ENCODE data around the gene CSAD. TPM values are rescaled to one million over a fixed set of nuclear protein-coding genes. Genes with fewer than 3 reads are reported as not detected.

Gene CSAD
- total and polyA plus RNA-seq, 2 donors (not counting 3 experiments of a cell fraction or from before 2014, with no cell fraction given) = 21.1 to 24.4 TPM

GRCh38 chr12:53161119-53161911 lies 19.4 kb downstream of the CSAD start:
- H2AFZ ChIP-seq (ENCODE audit: low read depth, low read length) = no peak overlapping the region
- H3K36me3 ChIP-seq (ENCODE audit: control insufficient read depth in 2 of 2, extremely low read depth in 1 of 2, insufficient read depth in 2 of 2, low read length in 2 of 2) = no peaks in the 10 kb centered on the region
- no peaks in the 10 kb centered on the region for H4K20me1 ChIP-seq (replicated peaks; ENCODE audit: control insufficient read depth, extremely low read depth, insufficient read depth, low read length)
- ChIA-PET CTCF (interaction anchor here (0.9 to 7.5 kb wide), 16 partner anchors 11 to 183 kb away, joined by 3 to 249 read pairs (median 14); partner anchors contain the start of genes AAAS, CSAD, SOAT2 and ZNF740), POLR2A (no interaction called here)
- H3K27me3 ChIP-seq (ENCODE audit: control insufficient read depth in 2 of 2, insufficient read depth in 2 of 2, low read length in 2 of 2) = no peaks in the 10 kb centered on the region
- no peak overlapping the region for H3K27ac ChIP-seq (ENCODE audit: insufficient read depth, low read depth, low read length)
- dilution Hi-C loops (cut with MboI; ENCODE audit: extremely low pct_ligation_motif_present, low sequenced_read_pairs) = no loop called here
- no peak for TF ChIP-seq JUN (IDR thresholded peaks at IDR 0.05; ENCODE audit: borderline replicate concordance, insufficient read depth, insufficient read length, low read depth)
- TF ChIP-seq FOS (IDR thresholded peaks at IDR 0.05; ENCODE audit: borderline replicate concordance, insufficient read depth, low read length) = no peak
- TF ChIP-seq POLR2A (IDR thresholded peaks at IDR 0.05; ENCODE audit: low read depth, low read length) = no peak
- DNase-seq (ENCODE audit: low read depth, low spot score) (no peak), FAIRE-seq (no peak)
- H3K9me1 ChIP-seq (replicated peaks; ENCODE audit: control insufficient read depth, extremely low read depth, insufficient read depth, low read length) = no peaks in the 10 kb centered on the region
- intact Hi-C loops (cut with micrococcal nuclease) = no loop called here
- H3K4me2 ChIP-seq (ENCODE audit: insufficient read depth, low read length) = no peak overlapping the region
- no peaks in the 10 kb centered on the region for H3K4me1 ChIP-seq (ENCODE audit: control insufficient read depth, extremely low read depth, insufficient read depth, low read length)
- H3K4me3 ChIP-seq (replicated peaks in 1 of 3; ENCODE audit: insufficient read depth in 1 of 3, low read depth in 1 of 3, low read length in 3 of 3) = no peak overlapping the region
- no peak overlapping the region for H3K9ac ChIP-seq (replicated peaks; ENCODE audit: extremely low read depth, insufficient read depth, low read length)
- BruUV-seq (replicated peaks) = no TSS peak
- no peaks in the 10 kb centered on the region for H3K79me2 ChIP-seq (ENCODE audit: control insufficient read depth, insufficient read depth, low read length)
- no peaks in the 10 kb centered on the region for H3K9me3 ChIP-seq (replicated peaks; ENCODE audit: control insufficient read depth, insufficient read depth, low read length)

- no peaks in the 10 kb centered on the region for H3K4me1 ChIP-seq (ENCODE audit: control insufficient read depth, extremely low read depth, insufficient read depth, low read length)
- no peak overlapping the region for H3K9ac ChIP-seq (replicated peaks; ENCODE audit: extremely low read depth, insufficient read depth, low read length)
- no peak overlapping the region for H2AFZ ChIP-seq (ENCODE audit: low read depth, low read length)
- intact Hi-C loops (cut with micrococcal nuclease) (no loop called here), dilution Hi-C loops (cut with MboI; ENCODE audit: extremely low pct_ligation_motif_present, low sequenced_read_pairs) (no loop called here)
- H3K27me3 ChIP-seq (ENCODE audit: control insufficient read depth in 2 of 2, insufficient read depth in 2 of 2, low read length in 2 of 2) = no peaks in the 10 kb centered on the region
- H3K27ac ChIP-seq (ENCODE audit: insufficient read depth, low read depth, low read length) = no peak overlapping the region
- no peaks in the 10 kb centered on the region for H3K9me1 ChIP-seq (replicated peaks; ENCODE audit: control insufficient read depth, extremely low read depth, insufficient read depth, low read length)
- no peaks in the 10 kb centered on the region for H3K79me2 ChIP-seq (ENCODE audit: control insufficient read depth, insufficient read depth, low read length)
- H3K9me3 ChIP-seq (replicated peaks; ENCODE audit: control insufficient read depth, insufficient read depth, low read length) = no peaks in the 10 kb centered on the region
- DNase-seq (ENCODE audit: low read depth, low spot score) (no peak), FAIRE-seq (no peak)
- POLR2A ChIA-PET = no interaction called here
- no peaks in the 10 kb centered on the region for H3K36me3 ChIP-seq (ENCODE audit: control insufficient read depth in 2 of 2, extremely low read depth in 1 of 2, insufficient read depth in 2 of 2, low read length in 2 of 2)
- H3K4me3 ChIP-seq (replicated peaks in 1 of 3; ENCODE audit: insufficient read depth in 1 of 3, low read depth in 1 of 3, low read length in 3 of 3) = no peak overlapping the region
- no peaks in the 10 kb centered on the region for H4K20me1 ChIP-seq (replicated peaks; ENCODE audit: control insufficient read depth, extremely low read depth, insufficient read depth, low read length)
- no TSS peak for BruUV-seq (replicated peaks)
- CTCF ChIA-PET = interaction anchor here (0.6 to 7.5 kb wide), 18 partner anchors 12 to 184 kb away, joined by 3 to 249 read pairs (median 12); partner anchors contain the start of genes AAAS, CSAD, SOAT2 and ZNF740
- no peak overlapping the region for H3K4me2 ChIP-seq (ENCODE audit: insufficient read depth, low read length)
- TF ChIP-seq MYC (IDR thresholded peaks at IDR 0.05; ENCODE audit: low read depth, low read length) = no peak
- no peak for TF ChIP-seq CTCF (IDR thresholded peaks at IDR 0.05; ENCODE audit: extremely low read depth in 1 of 2, insufficient read depth in 1 of 2, low read depth in 1 of 2, low read length in 2 of 2)
- no peak for TF ChIP-seq GATA2 (IDR thresholded peaks at IDR 0.05; ENCODE audit: insufficient read depth, insufficient read length, low read depth, low read length)
- no peak for TF ChIP-seq MAX (IDR thresholded peaks at IDR 0.05; ENCODE audit: insufficient read depth, insufficient read length)
- TF ChIP-seq POLR2A (IDR thresholded peaks at IDR 0.05; ENCODE audit: low read depth, low read length) = no peak
- no peak for TF ChIP-seq JUN (IDR thresholded peaks at IDR 0.05; ENCODE audit: borderline replicate concordance, insufficient read depth, insufficient read length, low read depth)
- no peak for TF ChIP-seq FOS (IDR thresholded peaks at IDR 0.05; ENCODE audit: borderline replicate concordance, insufficient read depth, low read length)
- TF ChIP-seq POLR2AphosphoS5 (IDR thresholded peaks at IDR 0.05; ENCODE audit: insufficient read depth, low read depth, low read length) = no peak
- TF ChIP-seq EZH2 (IDR thresholded peaks at IDR 0.05; ENCODE audit: borderline replicate concordance, low read depth, low read length, severe bottlenecking) = no peak
Measured at GRCh38 chr12:53160673-53161072, 20.1 kb downstream of the CSAD start.

Data from endothelial cell of umbilical vein (primary cell).